ENCODE measurements around the gene KCNN4.

DNA sequence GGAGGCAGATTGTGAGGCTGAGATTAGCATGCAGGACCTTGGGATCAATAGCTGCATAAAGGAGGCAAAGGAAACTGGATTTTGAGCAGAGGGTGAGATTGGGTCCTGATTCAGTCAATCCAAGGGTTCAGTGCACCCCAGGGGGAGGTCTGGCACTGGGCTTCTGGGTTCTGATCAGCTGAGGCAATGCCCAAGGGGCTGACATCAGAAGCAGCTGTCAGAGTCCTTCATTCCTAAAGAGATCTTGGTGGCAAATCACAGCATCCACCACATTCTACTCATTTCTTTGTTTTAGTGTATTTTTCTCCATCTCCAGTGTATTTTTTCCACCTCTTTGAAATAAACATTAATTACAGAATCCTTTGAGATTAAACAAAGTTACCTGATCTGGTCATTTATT is 26.9 kb upstream of the KCNN4 start:
- TF ChIP-seq, protein P1, sequence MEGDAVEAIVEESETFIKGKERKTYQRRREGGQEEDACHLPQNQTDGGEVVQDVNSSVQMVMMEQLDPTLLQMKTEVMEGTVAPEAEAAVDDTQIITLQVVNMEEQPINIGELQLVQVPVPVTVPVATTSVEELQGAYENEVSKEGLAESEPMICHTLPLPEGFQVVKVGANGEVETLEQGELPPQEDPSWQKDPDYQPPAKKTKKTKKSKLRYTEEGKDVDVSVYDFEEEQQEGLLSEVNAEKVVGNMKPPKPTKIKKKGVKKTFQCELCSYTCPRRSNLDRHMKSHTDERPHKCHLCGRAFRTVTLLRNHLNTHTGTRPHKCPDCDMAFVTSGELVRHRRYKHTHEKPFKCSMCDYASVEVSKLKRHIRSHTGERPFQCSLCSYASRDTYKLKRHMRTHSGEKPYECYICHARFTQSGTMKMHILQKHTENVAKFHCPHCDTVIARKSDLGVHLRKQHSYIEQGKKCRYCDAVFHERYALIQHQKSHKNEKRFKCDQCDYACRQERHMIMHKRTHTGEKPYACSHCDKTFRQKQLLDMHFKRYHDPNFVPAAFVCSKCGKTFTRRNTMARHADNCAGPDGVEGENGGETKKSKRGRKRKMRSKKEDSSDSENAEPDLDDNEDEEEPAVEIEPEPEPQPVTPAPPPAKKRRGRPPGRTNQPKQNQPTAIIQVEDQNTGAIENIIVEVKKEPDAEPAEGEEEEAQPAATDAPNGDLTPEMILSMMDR (conservative IDR thresholded peaks at IDR 0.05), result no peak
- no peak for TF ChIP-seq EZH2 (IDR thresholded peaks at IDR 0.05; ENCODE audit: low read depth)
